ENCODE results near the gene STX18. TPM values are rescaled to one million over a fixed set of nuclear protein-coding genes. Genes with fewer than 3 reads are reported as not detected.

The STX18 gene
- total and polyA plus RNA-seq, 10 of the 15 experiments (the other 5 are each of a cell fraction or from before 2014, with no cell fraction given) = 8.2 to 46.6 (median 31.1) TPM

DNA sequence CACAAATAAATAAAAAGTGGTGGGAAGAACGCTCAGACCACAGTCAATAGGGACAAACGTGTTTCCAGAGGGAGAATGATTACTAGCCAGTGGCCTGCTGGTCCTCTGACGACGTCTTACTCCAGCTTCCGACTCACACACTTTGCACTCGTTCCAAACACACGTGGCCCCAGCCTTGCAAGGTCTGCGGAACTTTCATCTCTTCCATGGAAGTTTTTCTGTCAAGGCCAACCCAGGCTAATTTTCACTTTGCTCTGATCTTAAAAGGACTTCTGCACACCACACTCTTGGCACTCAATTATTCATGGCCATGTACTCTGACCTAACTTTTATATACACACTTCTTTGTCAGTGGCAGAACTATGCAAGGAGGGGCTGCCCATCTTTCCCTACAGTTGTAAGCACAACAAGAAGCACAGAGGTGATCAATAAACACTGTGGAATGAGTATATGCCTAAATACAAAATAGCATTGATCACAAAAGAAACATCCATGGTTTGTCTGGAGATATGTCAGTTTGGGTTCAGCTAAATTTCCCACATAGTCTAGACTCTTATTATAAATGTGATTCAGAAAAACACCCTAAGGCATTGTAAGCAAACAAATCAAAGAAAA, 69.4 kb downstream of the STX18 start:
- FAIRE-seq (no peak), DNase-seq (ENCODE audit: low read depth, low spot score) (no peak), ATAC-seq (no peak)
- RAD21 ChIA-PET (ENCODE audit: unreplicated experiment) = no interaction called here
- Histone ChIP-seq H3K9me3 (replicated peaks; ENCODE audit: control insufficient read depth, insufficient read depth, low read length) (no peaks in the 10 kb centered on the region), H2AFZ (ENCODE audit: control insufficient read depth, low read depth, low read length) (no peak overlapping the region), H3K27ac (ENCODE audit: control insufficient read depth, insufficient read depth) (no peak overlapping the region), H3K4me2 (ENCODE audit: control insufficient read depth, insufficient read depth) (no peak overlapping the region), H4K20me1 (ENCODE audit: control insufficient read depth, insufficient read depth) (no peaks in the 10 kb centered on the region), H3K36me3 (ENCODE audit: control insufficient read depth in 2 of 2, insufficient read depth in 2 of 2, low read length in 1 of 2) (peaks cover 2 to 14% of the 10 kb centered on the region in 2 experiments; a peak in 3 of 4 replicates), H3K4me3 (no peak overlapping the region), H3K27me3 (replicated peaks in 1 of 2; ENCODE audit: control insufficient read depth in 2 of 2, insufficient read depth in 2 of 2, low read length in 1 of 2) (no peaks in the 10 kb centered on the region), H3K79me2 (ENCODE audit: control insufficient read depth, insufficient read depth, low read length) (no peaks in the 10 kb centered on the region), H3K4me1 (ENCODE audit: control insufficient read depth, insufficient read depth, low read length) (no peaks in the 10 kb centered on the region), H3K9ac (ENCODE audit: control insufficient read depth, insufficient read depth, low read length) (no peak overlapping the region)
- SMC1A ChIA-PET (ENCODE audit: uncharacterized antibody, unreplicated experiment) = interaction anchor here (0.6 kb wide), 1 partner anchor 212 kb away, joined by 4 read pairs; no protein-coding TSS in a partner anchor
- in situ Hi-C loops (cut with MboI) (no loop called here), intact Hi-C loops (cut with micrococcal nuclease; ENCODE audit: unreplicated experiment) (no loop called here)
- POLR2A ChIA-PET = no interaction called here
- no TSS peak for BruUV-seq (replicated peaks)
- 96% methylated on average over 8 of the region's 8 CpGs for WGBS (ENCODE audit: insufficient coverage, insufficient replicate concordance, low lambda C conversion rate, missing lambda C conversion rate)
- CTCF ChIA-PET = no interaction called here
- TF ChIP-seq, protein P1, sequence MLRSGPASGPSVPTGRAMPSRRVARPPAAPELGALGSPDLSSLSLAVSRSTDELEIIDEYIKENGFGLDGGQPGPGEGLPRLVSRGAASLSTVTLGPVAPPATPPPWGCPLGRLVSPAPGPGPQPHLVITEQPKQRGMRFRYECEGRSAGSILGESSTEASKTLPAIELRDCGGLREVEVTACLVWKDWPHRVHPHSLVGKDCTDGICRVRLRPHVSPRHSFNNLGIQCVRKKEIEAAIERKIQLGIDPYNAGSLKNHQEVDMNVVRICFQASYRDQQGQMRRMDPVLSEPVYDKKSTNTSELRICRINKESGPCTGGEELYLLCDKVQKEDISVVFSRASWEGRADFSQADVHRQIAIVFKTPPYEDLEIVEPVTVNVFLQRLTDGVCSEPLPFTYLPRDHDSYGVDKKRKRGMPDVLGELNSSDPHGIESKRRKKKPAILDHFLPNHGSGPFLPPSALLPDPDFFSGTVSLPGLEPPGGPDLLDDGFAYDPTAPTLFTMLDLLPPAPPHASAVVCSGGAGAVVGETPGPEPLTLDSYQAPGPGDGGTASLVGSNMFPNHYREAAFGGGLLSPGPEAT (IDR thresholded peaks at IDR 0.05; ENCODE audit: low read depth) = no peak
- TF ChIP-seq CBFB (IDR thresholded peaks at IDR 0.05; ENCODE audit: low read depth) (no peak), SMAD1 (IDR thresholded peaks at IDR 0.05; ENCODE audit: low read depth, partially characterized antibody) (no peak), ZNF207 (IDR thresholded peaks at IDR 0.05; ENCODE audit: borderline replicate concordance) (no peak), NFYB (IDR thresholded peaks at IDR 0.05; ENCODE audit: insufficient read depth, low read depth, low read length) (no peak)
- TF ChIP-seq, protein P2, sequence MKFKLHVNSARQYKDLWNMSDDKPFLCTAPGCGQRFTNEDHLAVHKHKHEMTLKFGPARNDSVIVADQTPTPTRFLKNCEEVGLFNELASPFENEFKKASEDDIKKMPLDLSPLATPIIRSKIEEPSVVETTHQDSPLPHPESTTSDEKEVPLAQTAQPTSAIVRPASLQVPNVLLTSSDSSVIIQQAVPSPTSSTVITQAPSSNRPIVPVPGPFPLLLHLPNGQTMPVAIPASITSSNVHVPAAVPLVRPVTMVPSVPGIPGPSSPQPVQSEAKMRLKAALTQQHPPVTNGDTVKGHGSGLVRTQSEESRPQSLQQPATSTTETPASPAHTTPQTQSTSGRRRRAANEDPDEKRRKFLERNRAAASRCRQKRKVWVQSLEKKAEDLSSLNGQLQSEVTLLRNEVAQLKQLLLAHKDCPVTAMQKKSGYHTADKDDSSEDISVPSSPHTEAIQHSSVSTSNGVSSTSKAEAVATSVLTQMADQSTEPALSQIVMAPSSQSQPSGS (IDR thresholded peaks at IDR 0.05; ENCODE audit: low read length) = no peak
- TF ChIP-seq, protein P3, sequence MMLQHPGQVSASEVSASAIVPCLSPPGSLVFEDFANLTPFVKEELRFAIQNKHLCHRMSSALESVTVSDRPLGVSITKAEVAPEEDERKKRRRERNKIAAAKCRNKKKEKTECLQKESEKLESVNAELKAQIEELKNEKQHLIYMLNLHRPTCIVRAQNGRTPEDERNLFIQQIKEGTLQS (IDR thresholded peaks at IDR 0.05; ENCODE audit: borderline replicate concordance, extremely low read depth, low read depth, low read length) = no peak
